ENCODE measurements around the gene APOBEC3C.
A peak's percentile ranks its signal among the peaks of the same experiment; 100 is the strongest.
"Not testable (repeated sequence)": the region's sequence is repeated elsewhere in the genome, so short reads cannot be mapped to it uniquely, and the experiment has no call there.

APOBEC3C gene

DNA sequence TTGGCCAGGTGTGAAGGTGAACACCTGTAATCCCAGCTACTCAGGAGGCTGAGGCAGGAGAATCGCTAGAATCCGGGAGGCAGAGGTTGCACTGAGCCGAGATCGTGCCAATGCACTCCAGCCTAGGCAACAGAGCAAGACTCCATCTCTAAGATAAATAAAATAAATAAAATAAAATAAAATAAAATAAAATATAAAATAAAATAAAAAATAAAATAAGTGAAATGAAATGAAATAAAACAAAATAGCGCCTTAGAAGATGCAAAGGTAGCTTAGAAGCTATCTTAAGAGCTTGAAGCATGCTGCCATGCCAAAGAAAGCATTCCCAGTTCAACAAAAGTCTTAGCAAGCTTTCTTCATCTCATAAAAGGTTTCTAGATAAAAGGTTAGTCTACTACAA lies 6.9 kb upstream of the APOBEC3C start:
- no peak overlapping the region for H3K4me3 ChIP-seq (ENCODE audit: low read depth in 1 of 2, low read length in 1 of 2)
- H3K4me1 ChIP-seq (ENCODE audit: control insufficient read depth in 1 of 2, insufficient read depth in 1 of 2, low read depth in 1 of 2, low read length in 1 of 2) = peaks cover 4 to 5% of the 10 kb centered on the region in 2 experiments
- H3K27ac ChIP-seq = no peak overlapping the region
- H3K36me3 ChIP-seq = no peaks in the 10 kb centered on the region
- H3K9me3 ChIP-seq = no peaks in the 10 kb centered on the region
- TF ChIP-seq CTCF (IDR thresholded peaks at IDR 0.05) = no peak
- no peaks in the 10 kb centered on the region for H3K27me3 ChIP-seq

DNA sequence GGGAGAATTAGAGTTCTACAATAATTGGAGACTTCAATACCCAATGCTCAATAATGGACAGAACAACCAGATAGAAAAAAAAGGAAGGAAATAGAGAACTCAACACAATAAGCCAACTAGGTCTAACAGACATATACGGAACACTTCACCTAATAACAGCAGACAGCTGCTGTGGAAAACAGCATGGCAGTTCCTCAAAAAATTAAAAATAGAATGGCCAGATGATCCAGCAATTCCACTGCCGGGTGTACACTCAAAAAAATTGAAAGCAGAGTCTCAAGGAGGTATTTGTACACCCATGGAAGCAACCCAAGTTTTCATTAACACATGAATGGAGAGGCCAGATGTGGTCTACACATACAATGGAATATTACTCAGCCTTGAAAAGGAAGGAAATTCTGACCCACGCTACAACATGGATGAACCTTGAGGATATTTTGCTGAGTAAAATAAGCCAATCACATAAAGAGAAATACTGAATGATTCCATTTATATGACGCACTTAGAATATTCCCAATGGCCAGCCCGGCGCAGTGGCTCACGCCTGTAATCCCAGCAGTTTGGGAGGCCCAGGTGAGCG lies 5.7 kb upstream of the APOBEC3C start:
- H3K4me1 ChIP-seq (ENCODE audit: control insufficient read depth in 1 of 2, insufficient read depth in 1 of 2, low read depth in 1 of 2, low read length in 1 of 2); H3K4me3 ChIP-seq (ENCODE audit: low read depth in 1 of 2, low read length in 1 of 2); H3K27me3 ChIP-seq; H3K9me3 ChIP-seq; H3K36me3 ChIP-seq; H3K27ac ChIP-seq: not testable (repeated sequence)

DNA sequence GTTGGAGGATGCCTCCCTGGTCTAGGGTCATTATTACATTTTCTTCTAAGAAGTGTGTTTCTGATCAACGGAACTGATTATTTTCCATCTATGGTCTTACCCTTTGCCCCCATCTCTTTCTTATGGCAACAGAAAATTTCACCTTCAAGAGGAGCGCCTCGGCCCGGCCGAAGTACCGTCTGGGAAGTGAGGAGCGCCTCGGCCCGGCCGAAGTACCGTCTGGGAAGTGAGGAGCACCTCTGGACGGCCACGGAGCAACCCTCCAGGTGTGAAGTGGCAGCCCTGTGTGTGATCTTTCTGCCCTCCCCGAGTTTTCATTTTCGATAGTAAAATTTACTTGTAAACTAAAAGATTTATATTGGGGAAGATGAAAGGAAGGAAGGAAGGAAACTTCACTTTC lies 3.1 kb upstream of the APOBEC3C start:
- no peak for TF ChIP-seq CTCF (IDR thresholded peaks at IDR 0.05)
- Histone ChIP-seq H3K27ac (no peak overlapping the region), H3K4me1 (ENCODE audit: control insufficient read depth in 1 of 2, insufficient read depth in 1 of 2, low read depth in 1 of 2, low read length in 1 of 2) (peaks cover 13 to 20% of the 10 kb centered on the region in 2 experiments)

GRCh38 chr22:39012533-39013511 lies 1.2 kb upstream of the APOBEC3C start:
- Histone ChIP-seq H3K27me3 (no peaks in the 10 kb centered on the region), H3K9me3 (no peaks in the 10 kb centered on the region), H3K4me1 (ENCODE audit: control insufficient read depth in 1 of 2, insufficient read depth in 1 of 2, low read depth in 1 of 2, low read length in 1 of 2) (peaks cover 13 to 20% of the 10 kb centered on the region in 2 experiments), H3K36me3 (no peaks in the 10 kb centered on the region), H3K4me3 (ENCODE audit: low read depth in 1 of 2, low read length in 1 of 2) (no peak overlapping the region), H3K27ac (no peak overlapping the region)
- TF ChIP-seq CTCF (IDR thresholded peaks at IDR 0.05) = no peak

More for the DNA sequence above, 3.1 kb upstream of the APOBEC3C start:
- Histone ChIP-seq H3K27me3 (no peaks in the 10 kb centered on the region), H3K9me3 (no peaks in the 10 kb centered on the region), H3K4me3 (ENCODE audit: low read depth in 1 of 2, low read length in 1 of 2) (no peak overlapping the region), H3K36me3 (no peaks in the 10 kb centered on the region)

GRCh38 chr22:39013561-39013941 lies 506 bp upstream of the APOBEC3C start:
- not testable (repeated sequence) for H3K36me3 ChIP-seq, H3K27me3 ChIP-seq, H3K9me3 ChIP-seq
- Histone ChIP-seq H3K4me3 (ENCODE audit: low read depth in 1 of 2, low read length in 1 of 2) (peak overlapping the region; percentile 46 to 55), H3K27ac (peak overlapping the region; percentile 79), H3K4me1 (ENCODE audit: control insufficient read depth in 1 of 2, insufficient read depth in 1 of 2, low read depth in 1 of 2, low read length in 1 of 2) (peaks cover 13 to 20% of the 10 kb centered on the region in 2 experiments)

DNA sequence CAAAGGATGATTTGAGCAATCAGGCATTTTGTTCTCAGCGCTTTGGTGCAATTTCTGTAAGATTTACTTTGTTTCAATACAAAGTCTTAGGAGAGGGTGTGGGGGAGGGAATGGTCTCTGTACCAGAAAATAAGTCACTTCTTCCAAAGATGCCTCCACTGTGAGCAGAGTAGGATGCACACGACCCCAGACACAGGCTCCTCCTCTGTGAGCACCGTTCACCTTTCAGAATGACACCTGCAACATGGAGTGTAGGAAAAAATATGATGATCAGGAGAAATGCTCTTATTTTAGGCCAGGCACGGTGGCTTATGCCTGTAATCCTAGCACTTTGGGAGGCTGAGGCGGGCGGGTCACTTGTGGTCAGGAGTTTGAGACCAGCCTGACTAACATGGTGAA lies 665 bp downstream of the APOBEC3C start:
- not testable (repeated sequence) for H3K27me3 ChIP-seq, H3K36me3 ChIP-seq, H3K9me3 ChIP-seq
- Histone ChIP-seq H3K27ac (peak overlapping the region; percentile 79), H3K4me3 (ENCODE audit: low read depth in 1 of 2, low read length in 1 of 2) (peak overlapping the region; percentile 46 to 55), H3K4me1 (ENCODE audit: control insufficient read depth in 1 of 2, insufficient read depth in 1 of 2, low read depth in 1 of 2, low read length in 1 of 2) (peaks cover 13 to 20% of the 10 kb centered on the region in 2 experiments)

- Histone ChIP-seq H3K4me3 (ENCODE audit: low read depth in 1 of 2, low read length in 1 of 2) (no peak overlapping the region), H3K27me3 (no peaks in the 10 kb centered on the region), H3K4me1 (ENCODE audit: control insufficient read depth in 1 of 2, insufficient read depth in 1 of 2, low read depth in 1 of 2, low read length in 1 of 2) (peaks cover 24 to 32% of the 10 kb centered on the region in 2 experiments), H3K36me3 (no peaks in the 10 kb centered on the region), H3K27ac (no peak overlapping the region), H3K9me3 (no peaks in the 10 kb centered on the region)
- TF ChIP-seq CTCF (IDR thresholded peaks at IDR 0.05) = no peak
Measured at GRCh38 chr22:39016592-39016991, 2.5 kb downstream of the APOBEC3C start.

All from neutrophil (primary cell).